ENCODE results near the gene ATP1A1.

- no peak for TF ChIP-seq POLR2A (IDR thresholded peaks at IDR 0.05)
- TF ChIP-seq CTCF (IDR thresholded peaks at IDR 0.05): no peak
- TF ChIP-seq EP300 (IDR thresholded peaks at IDR 0.05): no peak
Observed at GRCh38 chr1:116453481-116453880, 80.4 kb downstream of the ATP1A1 start.

Data from gastroesophageal sphincter (tissue), 3 donors.